SK-N-MC (cell line): ENCODE data around the gene GATM.

Experiments used
- EZH2 ChIP-seq: fragments of 200-600 bp; sonication (generic); IDR thresholded peaks from one replicate; pipeline ENCODE4 v1.6.1; 2017; ENCODE audit warnings: antibody characterized with exemption
- POLR2AphosphoS5 ChIP-seq: IDR thresholded peaks from 2 replicates; pipeline ENCODE4 v1.6.1; 2012; ENCODE audit warnings: mild to moderate bottlenecking, low read depth, low read length, borderline replicate concordance

DNA sequence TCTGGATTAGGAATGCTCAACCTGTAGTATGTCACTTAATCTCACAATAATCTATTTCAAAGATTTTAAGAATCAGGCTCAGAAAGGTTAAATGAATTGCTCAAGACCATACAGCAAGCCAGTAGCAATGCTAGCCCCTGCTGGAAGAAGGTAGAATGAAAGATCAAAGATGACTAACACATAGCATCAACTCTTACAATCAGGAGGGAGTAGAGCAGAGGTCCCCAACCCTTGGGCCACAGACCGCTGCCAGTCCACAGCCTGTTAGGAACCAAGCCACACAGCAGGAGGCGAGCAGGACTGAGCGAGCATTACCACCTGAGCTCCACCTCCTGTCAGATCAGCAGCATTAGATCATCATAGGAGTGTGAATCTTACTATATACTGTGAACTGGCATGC is 15.5 kb upstream of the GATM start:
- TF ChIP-seq POLR2AphosphoS5 (no peak), EZH2 (no peak)
